Calu3 (cell line): Measurements from ENCODE around the gene LRRIQ1. TPM values are rescaled to one million over a fixed set of nuclear protein-coding genes. Genes with fewer than 3 reads are reported as not detected.

Experiments
- BruUV-seq: library from RNA; stranded (reverse); fragments of 400-500 nt; replicated peaks from 2 replicates; lab custom pipeline; 2021; lab: Mats Ljungman, UMichigan
- CTCF ChIA-PET: fragments of 300-600 bp; sonication (Branson Sonifier 250); formaldehyde crosslinking; loops from one replicate; lab custom pipeline; 2022; ENCODE audit warnings: antibody characterized with exemption; lab: Charles Lee
- DNase-seq: peaks from one replicate; pipeline ENCODE4 v3.0.0; 2022
- H3K27ac Mint-ChIP-seq: one replicate; pipeline ENCODE4 v1.8.0; 2022; ENCODE audit warnings: mixed read lengths; ENCODE audit not compliant: unreplicated experiment
- H3K27me3 Mint-ChIP-seq: one replicate; pipeline ENCODE4 v1.8.0; 2022; ENCODE audit warnings: mixed read lengths; ENCODE audit not compliant: unreplicated experiment
- H3K36me3 Mint-ChIP-seq: one replicate; pipeline ENCODE4 v1.8.0; 2022; ENCODE audit warnings: mild to moderate bottlenecking, moderate library complexity, mixed read lengths; ENCODE audit not compliant: insufficient read depth, unreplicated experiment
- H3K4me1 Mint-ChIP-seq: one replicate; pipeline ENCODE4 v1.8.0; 2022; ENCODE audit warnings: mild to moderate bottlenecking, low read depth, mixed read lengths; ENCODE audit not compliant: unreplicated experiment
- H3K4me3 Mint-ChIP-seq: one replicate; pipeline ENCODE4 v1.8.0; 2022; ENCODE audit warnings: mild to moderate bottlenecking, low read depth, moderate library complexity, mixed read lengths; ENCODE audit not compliant: unreplicated experiment
- H3K9me3 Mint-ChIP-seq: one replicate; pipeline ENCODE4 v1.8.0; 2022; ENCODE audit warnings: low read depth, mixed read lengths; ENCODE audit not compliant: unreplicated experiment
- CTCF ChIP-seq: fragments of 200-600 bp; IDR thresholded peaks from one replicate; pipeline ENCODE4 v1.8.0; 2022; ENCODE audit warnings: antibody characterized with exemption; ENCODE audit not compliant: unreplicated experiment
- intact Hi-C: fragments of 100-400 bp; cut with micrococcal nuclease; formaldehyde crosslinking; loops from one replicate; pipeline ENCODE4 v1.10.0; 2022; ENCODE audit not compliant: unreplicated experiment
- total RNA-seq: library from RNA; stranded (reverse); gene quantifications from 2 replicates; pipeline ENCODE4 v1.2.3, GENCODE V29; 2022

Gene LRRIQ1
- total RNA-seq, 1 experiment from 2014 or later, result 1.4 TPM

DNA sequence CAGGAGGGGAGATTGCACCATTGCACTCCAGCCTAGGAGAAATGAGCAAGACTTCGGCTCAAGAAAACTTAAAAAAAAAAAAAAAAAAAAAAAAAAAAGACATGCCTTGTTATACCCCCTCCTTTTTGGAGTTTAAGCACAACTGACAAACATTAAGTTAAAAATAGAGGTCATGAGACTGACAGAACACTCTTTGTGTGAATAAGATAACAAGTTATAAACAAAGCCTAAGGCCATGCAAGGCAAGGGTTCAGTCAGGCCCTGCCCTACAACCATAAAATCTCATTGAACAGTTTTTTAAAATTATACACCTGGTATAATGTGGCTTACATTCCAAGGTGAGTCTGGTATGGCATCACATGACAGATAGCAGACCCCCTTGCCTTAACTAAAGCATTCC lies 39.4 kb upstream of the LRRIQ1 start:
- Mint-ChIP-seq H3K27ac (no peak overlapping the region), H3K4me3 (no peak overlapping the region), H3K9me3 (peaks cover 3% of the 10 kb centered on the region), H3K36me3 (no peaks in the 10 kb centered on the region), H3K4me1 (peaks cover 21% of the 10 kb centered on the region), H3K27me3 (no peaks in the 10 kb centered on the region)
- intact Hi-C loops, result no loop called here
- no TSS peak for BruUV-seq
- DNase-seq, result no peak
- TF ChIP-seq CTCF, result no peak
- CTCF ChIA-PET, result interaction anchor here (0.6 kb wide), 1 partner anchor 979 kb away, joined by 3 read pairs; no protein-coding TSS in a partner anchor

DNA sequence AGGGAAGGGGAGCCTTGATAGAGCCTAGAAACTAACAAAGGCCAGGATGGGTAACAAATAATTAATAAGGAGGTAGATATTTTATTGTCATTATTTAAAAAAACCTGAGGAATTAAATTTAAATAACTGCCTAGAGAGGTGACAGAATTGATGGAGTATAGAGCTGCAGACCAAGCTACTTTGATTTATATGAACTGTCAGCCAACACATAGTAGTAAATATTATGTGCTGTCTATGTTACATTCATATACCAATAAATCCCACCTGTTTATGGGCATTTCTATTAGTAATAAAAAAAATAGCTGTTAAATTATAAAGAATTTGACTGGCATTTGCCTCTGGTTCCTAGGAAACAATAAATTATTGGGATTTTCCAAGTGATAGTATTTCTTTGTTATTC lies 37.8 kb upstream of the LRRIQ1 start:
- Mint-ChIP-seq H3K9me3 (peaks cover 3% of the 10 kb centered on the region), H3K27me3 (no peaks in the 10 kb centered on the region), H3K4me1 (peaks cover 21% of the 10 kb centered on the region), H3K4me3 (no peak overlapping the region), H3K27ac (no peak overlapping the region), H3K36me3 (no peaks in the 10 kb centered on the region)
- no TSS peak for BruUV-seq
- CTCF ChIA-PET, result no interaction called here
- no peak for TF ChIP-seq CTCF
- intact Hi-C loops, result no loop called here
- no peak for DNase-seq

DNA sequence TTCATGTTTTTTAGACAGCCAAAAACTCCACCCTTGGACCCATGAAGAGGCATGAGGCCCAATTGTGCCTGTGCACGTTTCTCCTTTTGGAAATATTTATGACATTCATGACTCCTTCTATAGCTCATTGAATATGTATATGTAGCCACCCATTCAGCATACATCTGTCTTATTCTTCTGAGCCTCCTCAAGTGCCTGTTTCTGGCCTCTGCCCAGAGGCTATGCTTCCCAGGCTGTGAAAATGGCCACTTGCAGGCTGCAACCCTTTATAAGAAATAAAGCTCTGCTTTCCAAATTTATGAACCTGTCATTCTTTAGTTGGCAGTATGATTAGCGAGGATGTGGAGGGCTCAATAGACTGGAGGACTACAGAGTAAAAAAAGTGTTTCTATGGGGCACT lies 35.4 kb upstream of the LRRIQ1 start:
- BruUV-seq, result no TSS peak
- DNase-seq, result no peak
- no peak overlapping the region for H3K27ac Mint-ChIP-seq
- no peak overlapping the region for H3K4me3 Mint-ChIP-seq
- peaks cover 8% of the 10 kb centered on the region for H3K4me1 Mint-ChIP-seq
- no peaks in the 10 kb centered on the region for H3K9me3 Mint-ChIP-seq
- H3K36me3 Mint-ChIP-seq, result no peaks in the 10 kb centered on the region
- CTCF ChIA-PET, result no interaction called here
- intact Hi-C loops, result no loop called here
- TF ChIP-seq CTCF, result no peak
- no peaks in the 10 kb centered on the region for H3K27me3 Mint-ChIP-seq

DNA sequence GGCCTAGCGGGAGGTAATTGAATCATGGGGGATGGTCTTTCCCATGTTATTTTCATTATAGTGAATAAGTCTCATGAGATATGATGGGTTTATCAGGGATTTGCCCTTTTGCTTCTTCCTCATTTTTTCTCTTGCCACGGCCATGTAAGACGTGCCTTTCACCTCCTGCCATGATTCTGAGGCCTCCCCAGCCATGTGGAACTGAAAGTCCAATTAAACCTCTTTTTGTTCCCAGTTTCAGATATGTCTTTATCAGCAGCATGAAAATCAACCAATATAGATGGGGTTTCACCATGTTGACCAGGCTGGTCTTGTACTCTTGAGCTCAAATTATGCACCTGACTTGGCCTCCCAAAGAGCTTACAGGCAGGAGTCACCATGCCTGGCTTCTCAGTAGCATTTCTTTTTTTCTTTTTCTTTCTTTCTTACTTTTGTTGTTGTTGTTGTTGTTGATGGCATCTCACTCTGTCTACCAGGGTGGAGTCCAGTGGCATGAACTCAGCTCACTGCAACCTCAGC lies 33.3 kb upstream of the LRRIQ1 start:
- peaks cover 10% of the 10 kb centered on the region for H3K4me1 Mint-ChIP-seq
- intact Hi-C loops, result no loop called here
- no peaks in the 10 kb centered on the region for H3K36me3 Mint-ChIP-seq
- no peaks in the 10 kb centered on the region for H3K27me3 Mint-ChIP-seq
- CTCF ChIA-PET, result no interaction called here
- no TSS peak for BruUV-seq
- DNase-seq, result no peak
- no peak for TF ChIP-seq CTCF
- no peak overlapping the region for H3K27ac Mint-ChIP-seq
- H3K9me3 Mint-ChIP-seq, result no peaks in the 10 kb centered on the region
- H3K4me3 Mint-ChIP-seq, result no peak overlapping the region
